HG02852 (cell line): ENCODE data around the gene CASP3.
A peak's percentile ranks its signal among the peaks of the same experiment; 100 is the strongest.
"Not testable (repeated sequence)": the region's sequence is repeated elsewhere in the genome, so short reads cannot be mapped to it uniquely, and the experiment has no call there.

Experiments used
- ATAC-seq: cut with Tn5 transposase; IDR thresholded peaks from one replicate; pipeline ENCODE4 v1.9.1; 2021; ENCODE audit warnings: mild to moderate bottlenecking, moderate library complexity; ENCODE audit not compliant: unreplicated experiment

Gene CASP3

DNA sequence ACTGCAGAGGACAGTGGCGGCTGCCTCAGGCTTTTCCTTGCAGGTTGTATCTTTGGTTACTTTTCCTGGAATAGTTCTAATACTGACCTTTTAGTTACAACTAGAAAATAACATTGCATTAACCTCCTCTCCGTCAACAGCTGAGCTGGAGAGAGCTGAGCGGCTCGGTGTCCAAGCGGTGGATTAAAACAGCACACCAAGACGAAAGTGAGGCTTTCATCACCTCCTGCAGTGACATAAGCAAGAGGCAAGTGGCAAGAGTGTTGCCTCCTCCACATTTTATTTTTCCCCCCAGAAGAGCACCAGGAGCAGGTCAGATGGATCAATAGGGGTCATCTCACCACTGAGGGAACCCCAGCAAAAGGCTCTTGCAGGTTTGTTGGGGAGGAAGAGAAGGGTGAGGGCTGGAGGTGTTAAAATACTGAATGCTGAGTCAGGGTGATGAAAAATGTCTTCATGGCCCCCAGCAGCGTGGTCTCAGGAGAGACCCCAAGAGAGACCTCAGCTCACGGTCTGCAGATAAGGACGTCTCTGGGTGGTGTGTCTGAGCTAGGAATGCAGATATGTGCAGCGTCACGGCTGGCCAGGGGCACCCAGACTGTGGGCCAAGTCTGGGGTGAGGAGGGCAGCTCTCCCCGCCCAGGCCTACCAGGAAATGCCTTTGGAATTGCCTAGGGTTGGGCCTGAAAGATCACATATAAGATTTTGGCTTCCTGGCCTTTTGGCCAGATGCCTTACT, 50.3 kb downstream of the CASP3 start:
- ATAC-seq, result no peak

DNA sequence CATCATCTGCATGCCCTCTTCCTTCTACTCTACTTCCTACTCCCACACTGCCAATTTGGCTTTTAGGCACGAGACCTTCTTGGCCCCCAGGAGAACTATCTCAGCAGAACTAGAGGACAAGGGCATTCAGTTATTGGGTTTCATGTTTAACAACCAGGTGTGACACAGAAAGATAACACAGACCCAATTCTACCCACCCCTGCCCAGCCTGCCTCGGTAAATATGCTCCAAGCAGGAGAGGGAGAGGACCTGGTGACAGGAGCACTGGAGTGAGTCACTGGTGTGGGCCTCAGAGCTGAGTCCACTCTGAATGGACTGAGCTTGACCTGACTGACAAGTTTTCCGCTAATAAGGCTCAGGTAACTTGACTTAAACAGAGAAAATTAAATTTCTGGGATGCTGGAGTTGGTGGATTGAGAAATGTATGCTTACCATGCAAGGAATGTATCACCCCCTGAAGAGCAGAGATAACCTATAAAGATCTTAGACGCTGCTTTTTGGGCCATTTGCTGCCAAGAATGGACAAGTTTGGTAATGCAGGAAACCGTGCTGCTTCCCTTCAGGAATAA, 52.5 kb downstream of the CASP3 start:
- ATAC-seq, result no peak

DNA sequence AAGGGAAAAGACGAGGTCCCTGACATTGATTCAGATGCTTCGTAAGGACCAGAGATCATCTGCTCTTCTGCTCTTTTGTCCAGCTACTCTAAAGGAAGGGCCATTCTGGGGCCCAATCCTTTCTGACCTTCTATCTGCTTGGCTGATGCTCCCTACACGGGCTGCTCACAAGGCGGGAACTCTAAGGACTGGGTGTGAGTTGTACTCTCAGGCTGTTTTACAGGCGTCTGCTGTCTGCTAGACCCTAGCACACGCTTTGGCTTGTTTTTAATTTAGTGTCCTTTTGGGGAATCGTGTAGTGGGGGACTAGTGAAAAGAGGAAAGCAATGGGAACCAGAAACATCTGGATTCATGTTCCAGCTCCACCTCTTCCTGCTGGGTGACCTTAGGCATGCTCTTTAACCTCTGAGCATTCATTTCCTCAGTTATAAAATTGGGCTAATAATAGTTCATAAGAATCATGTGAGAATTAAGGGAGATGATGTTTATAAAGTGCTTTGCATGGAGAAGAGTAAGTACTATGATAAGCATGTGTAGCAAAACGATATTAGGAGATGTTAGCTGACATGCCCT, 53.1 kb downstream of the CASP3 start:
- ATAC-seq, result no peak

DNA sequence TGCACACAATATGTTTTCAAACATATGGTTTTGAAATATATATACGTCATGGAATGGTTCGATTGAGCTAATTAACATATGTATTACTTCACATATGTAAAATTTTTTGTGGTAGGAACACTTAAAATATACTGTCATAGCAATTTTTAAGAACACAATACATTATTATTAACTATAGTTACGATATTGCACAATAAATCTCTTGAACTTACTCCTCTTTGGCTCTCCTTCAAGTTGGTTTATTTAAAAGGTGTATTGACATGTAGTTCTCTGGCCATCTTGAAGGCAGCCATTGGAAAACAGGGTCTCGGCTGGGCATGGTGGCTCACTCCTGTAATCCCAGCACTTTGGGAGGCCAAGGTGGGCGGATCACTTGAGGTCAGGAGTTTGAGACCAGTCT, 53.8 kb downstream of the CASP3 start:
- ATAC-seq, result no peak

DNA sequence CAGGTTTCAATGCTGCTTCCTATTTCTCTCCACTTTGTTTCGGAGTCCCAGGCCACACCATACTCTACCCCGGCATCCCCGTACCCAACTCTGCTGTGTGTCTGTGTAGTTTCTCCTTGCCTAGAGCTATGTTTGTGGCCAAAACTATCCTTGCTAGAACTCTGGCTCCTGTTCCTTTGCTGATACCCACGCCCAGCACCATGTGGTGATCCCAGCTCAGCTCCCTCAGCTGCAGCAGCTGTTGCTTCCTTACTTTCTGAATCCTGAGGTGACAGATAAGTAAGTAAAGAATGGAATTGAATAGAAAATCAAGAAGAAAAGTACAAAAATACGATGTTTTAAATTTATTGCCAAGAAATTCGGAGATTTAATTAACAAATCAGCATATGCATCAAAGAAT, 55.8 kb downstream of the CASP3 start:
- no peak for ATAC-seq

DNA sequence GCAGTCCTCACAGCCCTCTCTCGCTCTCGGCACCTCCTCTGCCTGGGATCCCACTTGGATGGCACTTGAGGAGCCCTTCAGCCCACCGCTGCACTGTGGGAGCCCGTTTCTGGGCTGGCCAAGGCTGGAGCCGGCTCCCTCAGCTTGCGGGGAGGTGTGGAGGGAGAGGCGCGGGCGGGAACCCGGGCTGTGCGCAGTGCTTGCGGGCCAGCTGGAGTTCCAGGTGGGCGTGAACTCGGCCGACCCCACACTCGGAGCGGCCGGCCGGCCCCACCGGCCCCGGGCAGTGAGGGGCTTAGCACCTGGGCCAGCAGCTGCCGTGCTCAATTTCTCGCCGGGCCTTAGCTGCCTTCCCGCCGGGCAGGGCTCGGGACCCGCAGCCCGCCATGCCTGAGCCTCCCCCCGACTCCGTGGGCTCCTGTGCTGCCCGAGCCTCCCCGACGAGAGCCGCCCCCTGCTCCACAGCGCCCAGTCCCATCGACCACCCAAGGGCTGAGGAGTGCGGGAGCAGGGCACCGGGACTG, 57.4 kb downstream of the CASP3 start:
- not testable (repeated sequence) for ATAC-seq

DNA sequence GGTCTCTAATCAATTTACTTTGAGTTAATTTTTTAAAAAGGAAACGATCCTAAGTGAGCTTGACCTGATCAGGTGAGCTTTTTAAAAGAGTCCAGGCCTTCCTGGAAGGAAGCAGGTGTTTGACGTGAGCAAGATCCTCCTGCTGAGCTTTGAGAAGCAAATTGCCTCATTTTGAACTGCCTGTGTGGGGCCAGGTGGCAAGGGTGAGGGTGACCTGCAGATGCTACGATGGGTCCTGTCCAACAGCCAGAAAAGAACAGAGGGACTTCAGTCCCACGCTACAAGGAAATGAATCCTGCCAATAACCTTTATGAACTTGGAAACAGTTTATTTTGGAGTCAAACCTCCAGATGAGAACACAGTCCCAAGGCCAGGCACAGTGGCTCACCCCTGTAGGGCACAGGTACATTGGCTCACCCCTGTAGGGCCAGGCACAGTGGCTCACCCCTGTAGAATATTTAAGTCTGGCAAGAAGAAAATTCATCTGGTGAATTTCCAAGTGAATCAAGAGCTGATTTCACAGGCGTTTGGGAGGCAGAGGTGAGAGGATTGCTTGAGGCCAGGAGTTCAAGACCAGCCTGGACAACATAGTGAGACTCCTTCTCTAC, 58.1 kb downstream of the CASP3 start:
- ATAC-seq, result no peak

DNA sequence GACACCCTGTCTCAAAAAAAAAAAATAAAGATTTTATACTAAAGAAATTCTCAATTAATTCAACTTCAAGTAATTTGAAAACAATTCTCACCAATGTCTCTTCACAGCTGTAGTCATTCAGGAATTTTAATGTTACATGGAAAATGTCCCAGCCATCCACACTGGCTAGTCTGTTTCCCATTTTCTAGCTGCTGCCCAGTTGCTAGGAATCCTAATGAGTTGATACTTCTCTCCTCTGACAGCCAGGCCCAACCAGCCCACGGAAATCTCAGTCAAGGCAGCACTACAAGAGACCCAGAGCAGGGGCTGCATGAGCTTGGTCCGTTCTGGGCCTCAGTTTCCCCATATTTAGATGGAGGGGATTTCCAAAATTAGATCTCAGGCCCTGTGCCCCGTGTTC, 59.1 kb downstream of the CASP3 start:
- ATAC-seq, result no peak

DNA sequence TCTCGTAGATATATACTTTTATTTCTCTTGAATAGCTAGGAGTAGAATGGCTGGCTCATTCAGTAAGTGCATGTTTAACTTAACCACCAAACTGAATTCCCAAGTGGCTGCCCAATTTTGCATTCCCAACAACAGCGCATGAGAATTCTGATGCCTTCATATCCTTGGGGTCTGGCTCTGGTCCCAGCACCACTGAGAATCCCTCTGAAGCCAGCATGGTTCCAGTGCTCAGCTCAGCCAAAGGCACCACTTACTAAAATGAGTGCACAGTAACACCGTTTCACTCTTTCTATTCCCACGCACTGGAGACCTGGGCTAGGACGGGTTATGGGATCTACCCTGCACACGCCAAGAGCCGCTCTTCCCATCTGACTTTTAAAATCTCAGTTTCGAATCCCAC, 60.4 kb downstream of the CASP3 start:
- no peak for ATAC-seq

DNA sequence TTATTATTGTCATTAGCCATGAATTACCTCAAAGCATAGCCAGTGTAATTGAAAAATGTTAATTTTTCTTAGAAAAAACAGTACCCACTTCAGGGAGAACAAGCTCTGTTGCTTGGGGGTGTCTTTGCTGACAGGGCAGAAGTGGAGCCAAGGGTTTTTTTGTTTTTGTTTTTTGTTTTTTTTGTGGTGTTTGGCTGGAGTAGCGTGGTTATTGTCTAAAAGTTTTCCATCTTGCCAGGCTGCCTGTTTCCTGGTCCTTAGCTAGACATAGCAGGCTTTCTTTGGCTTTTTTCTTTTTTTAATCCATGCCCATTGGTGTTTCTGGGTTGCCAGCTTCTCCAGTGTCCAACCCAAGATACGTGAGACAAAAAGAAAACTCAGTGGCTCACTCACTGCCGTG, 61.5 kb downstream of the CASP3 start:
- ATAC-seq, result no peak

DNA sequence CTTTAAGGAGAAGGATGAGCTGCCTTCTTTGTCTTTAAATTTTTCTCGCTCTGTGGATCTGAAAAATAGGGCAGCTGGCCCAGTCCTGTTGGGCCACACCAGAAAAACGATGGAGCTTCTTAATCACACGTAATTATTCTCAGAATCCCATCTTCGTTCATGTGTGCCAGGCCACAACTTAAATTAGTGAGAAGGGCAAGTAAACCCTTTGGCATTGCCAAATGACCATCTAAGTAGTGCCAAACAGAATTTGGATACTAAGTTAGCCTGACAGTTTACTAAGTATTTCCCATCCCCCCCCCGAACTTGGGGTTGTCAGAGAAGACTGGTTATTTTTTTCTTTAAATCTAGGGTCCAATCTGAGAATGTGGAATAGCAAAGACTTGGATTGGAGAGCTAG, 62.0 kb downstream of the CASP3 start:
- no peak for ATAC-seq

DNA sequence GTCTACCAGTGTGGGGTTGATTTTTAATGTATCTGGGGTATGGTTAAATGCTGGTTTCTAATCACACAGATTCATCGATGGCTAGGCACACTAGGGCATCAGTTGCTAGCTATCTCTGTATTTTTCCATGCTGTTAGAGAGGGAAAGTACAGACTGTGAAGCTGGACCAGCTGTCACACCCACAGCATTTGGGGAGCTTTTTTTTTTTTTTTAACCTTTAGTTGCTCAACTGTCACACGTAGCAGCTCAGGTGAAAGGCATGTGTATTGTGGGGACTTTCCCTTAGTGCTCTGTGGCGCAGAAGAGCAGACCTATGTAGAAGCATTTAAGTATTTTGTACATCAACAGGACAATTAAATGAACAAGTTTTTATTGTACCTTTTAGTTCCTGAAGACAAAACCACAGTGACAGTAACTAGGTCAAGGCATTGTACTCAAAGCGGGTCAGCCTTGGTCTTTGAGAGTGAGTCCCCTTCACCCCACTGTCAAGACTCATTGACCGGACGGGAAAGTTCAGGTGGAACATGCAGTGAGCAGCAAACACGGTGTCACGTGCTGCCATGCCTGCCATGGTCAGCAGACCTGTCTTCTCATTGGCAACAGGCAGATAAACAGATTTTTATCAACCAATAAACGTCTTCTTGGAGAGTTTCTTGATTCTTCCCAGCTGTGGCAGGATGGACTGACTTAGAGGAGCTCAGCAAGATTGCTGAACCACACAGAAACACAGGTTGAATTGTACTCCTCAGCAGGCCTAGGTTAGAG, 65.3 kb downstream of the CASP3 start:
- peak; percentile 64 for ATAC-seq
